GM12874 (cell line): ENCODE results near the gene DNAI2.

Source experiments
- CTCF ChIP-seq: IDR thresholded peaks from 2 replicates; pipeline ENCODE4 v1.5.1; 2011; ENCODE audit warnings: low read depth, mild to moderate bottlenecking, control low read depth, low read length, moderate library complexity; ENCODE audit not compliant: insufficient read depth

DNAI2 gene

GRCh38 chr17:74329378-74329777 is 55.3 kb downstream of the DNAI2 start:
- no peak for TF ChIP-seq CTCF

DNA sequence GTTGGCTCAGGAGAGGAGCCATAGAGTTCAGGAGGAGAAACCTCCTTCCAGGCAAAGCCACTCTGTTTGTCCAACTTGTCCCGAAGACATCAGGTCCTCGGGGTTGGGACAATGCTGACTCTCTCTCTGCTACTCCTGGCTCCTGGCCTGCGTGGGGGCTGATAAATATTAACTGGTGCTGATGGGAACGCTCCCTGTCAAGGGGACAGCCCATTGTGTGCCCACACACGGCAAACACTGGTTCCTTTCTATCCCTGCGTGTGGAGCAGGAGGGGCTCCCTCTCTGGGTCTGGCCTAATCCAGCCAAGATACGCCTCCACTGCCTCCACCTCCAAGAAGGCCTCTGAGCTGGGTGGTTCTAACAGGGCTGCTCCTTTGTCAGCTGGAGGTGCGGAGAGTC is 56.4 kb downstream of the DNAI2 start:
- TF ChIP-seq CTCF: no peak

GRCh38 chr17:74332017-74332650 is 58.1 kb downstream of the DNAI2 start:
- TF ChIP-seq CTCF: no peak

GRCh38 chr17:74332763-74333283 is 58.8 kb downstream of the DNAI2 start:
- TF ChIP-seq CTCF: no peak

DNA sequence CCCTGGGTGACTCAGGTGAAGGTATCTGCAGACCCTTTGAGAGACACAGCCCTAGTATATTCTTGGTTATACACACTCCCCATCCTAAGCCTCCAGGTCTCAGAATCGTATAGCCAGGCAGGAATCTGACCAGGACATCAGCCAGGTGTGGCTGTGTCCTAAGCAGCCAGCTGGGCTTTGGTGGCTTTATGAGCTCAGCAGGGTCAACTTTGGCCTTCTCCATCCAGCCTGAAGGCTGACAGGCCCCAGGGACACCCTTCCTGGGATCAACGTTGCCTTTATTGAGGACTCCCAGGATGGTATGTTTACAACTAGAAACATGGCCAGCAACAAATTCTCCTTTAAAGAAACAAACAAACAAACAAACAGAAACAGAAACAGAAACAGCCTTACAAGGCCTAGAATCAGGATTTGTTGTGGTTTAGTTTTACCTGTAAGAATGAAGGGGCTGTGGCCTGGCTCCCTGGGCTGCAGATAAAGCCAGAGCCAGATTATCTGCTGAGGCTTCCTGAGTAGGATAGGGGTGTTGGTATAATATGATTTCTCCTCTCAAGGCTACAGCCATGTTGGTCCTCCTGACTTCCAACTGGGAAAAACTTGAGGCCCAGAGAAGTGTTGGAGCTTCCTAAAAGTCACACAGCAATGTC is 60.5 kb downstream of the DNAI2 start:
- TF ChIP-seq CTCF: no peak

DNA sequence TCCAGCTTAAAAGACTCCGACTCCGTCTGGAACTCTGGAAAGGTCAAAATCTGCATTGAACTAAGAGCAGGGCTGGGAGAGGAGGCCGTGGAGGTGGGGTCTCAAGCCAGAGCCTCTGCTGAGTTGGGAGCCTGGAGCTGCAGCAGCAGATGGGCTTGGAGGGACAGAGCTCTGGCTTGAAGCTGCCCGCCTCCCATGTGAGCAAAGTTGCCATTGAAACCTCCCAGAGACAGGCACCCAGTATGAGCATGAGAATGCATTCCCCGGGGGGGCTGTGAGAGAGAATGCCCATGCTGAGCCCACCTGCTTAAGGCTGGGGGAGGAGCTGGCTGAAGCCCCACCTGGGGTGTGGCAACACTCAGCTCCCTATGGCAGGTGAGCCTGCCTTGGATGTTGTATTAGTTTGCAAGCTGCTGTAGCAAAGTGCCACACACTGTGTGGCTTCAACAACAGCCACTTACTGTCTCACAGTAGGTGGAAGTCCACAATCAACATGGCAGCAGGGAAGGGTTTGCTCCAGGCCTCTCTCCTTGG is 61.6 kb downstream of the DNAI2 start:
- TF ChIP-seq CTCF: no peak

DNA sequence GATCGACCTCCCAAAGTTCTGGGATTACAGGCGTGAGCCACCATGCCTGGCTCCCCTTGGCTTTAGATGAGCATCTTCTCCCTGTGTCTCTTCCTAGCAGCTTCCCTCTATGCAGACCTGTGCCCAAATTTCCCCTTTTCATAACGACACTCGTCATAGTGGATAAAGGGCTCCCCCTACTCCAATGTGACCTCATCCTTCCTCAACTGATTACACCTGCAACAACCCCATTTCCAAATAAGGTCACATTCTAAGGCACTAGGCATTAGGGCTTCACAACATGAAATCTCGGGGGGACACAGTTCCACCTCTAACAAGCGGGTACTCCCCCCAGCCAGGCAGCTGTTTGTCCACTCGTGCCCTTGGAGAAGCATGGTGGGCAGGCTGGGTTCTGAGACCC is 62.3 kb downstream of the DNAI2 start:
- no peak for TF ChIP-seq CTCF
